Muscle layer of colon (tissue), 2 donors: ENCODE data around the gene DGKB.

Experiments
- H3K27ac ChIP-seq: one replicate; pipeline ENCODE4 v1.7.0; 2013; ENCODE audit warnings: low read depth, mild to moderate bottlenecking, low read length, moderate library complexity
- H3K27me3 ChIP-seq, 2 donors: one replicate each; pipeline ENCODE4 v1.7.0; 2013; ENCODE audit warnings: low read length in 2 of 2, mild to moderate bottlenecking in 2 of 2; ENCODE audit not compliant: insufficient read depth in 2 of 2, control insufficient read depth in 1 of 2
- H3K36me3 ChIP-seq: one replicate; pipeline ENCODE4 v1.7.0; 2013; ENCODE audit warnings: mild to moderate bottlenecking, low read length; ENCODE audit not compliant: insufficient read depth
- H3K4me1 ChIP-seq: one replicate; pipeline ENCODE4 v1.7.0; 2013; ENCODE audit warnings: mild to moderate bottlenecking, low read length; ENCODE audit not compliant: insufficient read depth
- H3K4me3 ChIP-seq, 2 donors: one replicate each; pipeline ENCODE4 v1.7.0; 2013; ENCODE audit warnings: low read length in 2 of 2, low read depth in 1 of 2, mild to moderate bottlenecking in 1 of 2, moderate library complexity in 1 of 2
- H3K9ac ChIP-seq: one replicate; pipeline ENCODE4 v1.7.0; 2013; ENCODE audit warnings: low read length
- H3K9me3 ChIP-seq: one replicate; pipeline ENCODE4 v1.7.0; 2013; ENCODE audit warnings: mild to moderate bottlenecking, low read length
- donor health status: abdominal sarcoma.
- donor health status: Adenocarcinoma of cecum.

DGKB gene

GRCh38 chr7:14717816-14718215 lies 184.7 kb downstream of the DGKB start:
- H3K27me3 ChIP-seq: no peaks in the 10 kb centered on the region
- H3K4me3 ChIP-seq: no peak overlapping the region
- H3K4me1 ChIP-seq: peaks cover 15% of the 10 kb centered on the region

GRCh38 chr7:14717169-14717568 lies 185.4 kb downstream of the DGKB start:
- Histone ChIP-seq H3K4me3 (no peak overlapping the region), H3K36me3 (no peaks in the 10 kb centered on the region), H3K27ac (no peak overlapping the region), H3K9ac (no peak overlapping the region), H3K9me3 (no peaks in the 10 kb centered on the region), H3K4me1 (peaks cover 15% of the 10 kb centered on the region), H3K27me3 (no peaks in the 10 kb centered on the region)

More at GRCh38 chr7:14717816-14718215, 184.7 kb downstream of the DGKB start:
- no peaks in the 10 kb centered on the region for H3K36me3 ChIP-seq
- no peak overlapping the region for H3K9ac ChIP-seq
- no peaks in the 10 kb centered on the region for H3K9me3 ChIP-seq
- H3K27ac ChIP-seq: no peak overlapping the region

- no peaks in the 10 kb centered on the region for H3K27me3 ChIP-seq
- H3K27ac ChIP-seq: no peak overlapping the region
- H3K9ac ChIP-seq: no peak overlapping the region
- peaks cover 5% of the 10 kb centered on the region for H3K4me1 ChIP-seq
- no peak overlapping the region for H3K4me3 ChIP-seq
- no peaks in the 10 kb centered on the region for H3K9me3 ChIP-seq
- no peaks in the 10 kb centered on the region for H3K36me3 ChIP-seq
Measured at GRCh38 chr7:14714161-14714728, 188.3 kb downstream of the DGKB start.

- H3K9me3 ChIP-seq: no peaks in the 10 kb centered on the region
- no peaks in the 10 kb centered on the region for H3K27me3 ChIP-seq
- H3K27ac ChIP-seq: no peak overlapping the region
- H3K36me3 ChIP-seq: no peaks in the 10 kb centered on the region
- no peak overlapping the region for H3K9ac ChIP-seq
- no peaks in the 10 kb centered on the region for H3K4me1 ChIP-seq
- no peak overlapping the region for H3K4me3 ChIP-seq
Measured at GRCh38 chr7:14698239-14698638, 204.3 kb downstream of the DGKB start.

- Histone ChIP-seq H3K9me3 (no peaks in the 10 kb centered on the region), H3K4me3 (no peak overlapping the region), H3K36me3 (no peaks in the 10 kb centered on the region), H3K27me3 (no peaks in the 10 kb centered on the region), H3K27ac (no peak overlapping the region), H3K4me1 (no peaks in the 10 kb centered on the region), H3K9ac (no peak overlapping the region)
Measured at GRCh38 chr7:14697684-14698083, 204.9 kb downstream of the DGKB start.

DNA sequence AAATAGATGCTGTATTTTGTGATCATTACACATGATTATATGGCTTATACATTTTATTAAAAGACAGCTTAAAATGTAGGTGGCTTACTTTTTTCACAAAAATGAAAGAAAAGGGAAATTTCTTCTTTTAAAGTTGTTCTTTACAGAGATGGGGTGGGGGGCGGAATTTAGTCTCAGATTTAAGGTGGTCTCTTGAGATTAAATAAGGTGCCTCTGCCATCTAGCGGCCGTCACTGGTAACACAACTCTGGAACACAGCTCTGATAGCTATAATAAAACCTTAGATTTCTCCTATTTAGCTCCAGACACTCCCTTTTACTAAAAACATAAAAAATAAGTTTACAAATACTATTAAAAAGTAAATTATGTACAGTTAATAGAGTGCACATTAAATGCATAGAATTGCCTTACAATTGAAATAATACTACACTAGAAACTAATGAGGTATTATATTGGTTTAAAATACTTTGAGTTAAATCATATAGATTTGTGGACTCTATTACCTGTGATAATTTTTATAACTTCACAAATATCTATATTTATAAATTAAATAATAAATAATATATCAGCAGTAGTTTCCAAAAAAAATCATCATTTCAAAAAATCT lies 210.9 kb downstream of the DGKB start:
- H3K9ac ChIP-seq: no peak overlapping the region
- H3K9me3 ChIP-seq: no peaks in the 10 kb centered on the region
- H3K27me3 ChIP-seq: no peaks in the 10 kb centered on the region
- no peak overlapping the region for H3K4me3 ChIP-seq
- H3K4me1 ChIP-seq: no peaks in the 10 kb centered on the region
- H3K36me3 ChIP-seq: no peaks in the 10 kb centered on the region
- H3K27ac ChIP-seq: no peak overlapping the region

- Histone ChIP-seq H3K36me3 (no peaks in the 10 kb centered on the region), H3K4me3 (no peak overlapping the region), H3K9ac (no peak overlapping the region), H3K9me3 (no peaks in the 10 kb centered on the region), H3K4me1 (no peaks in the 10 kb centered on the region), H3K27ac (no peak overlapping the region), H3K27me3 (no peaks in the 10 kb centered on the region)
Measured at GRCh38 chr7:14691034-14691433, 211.5 kb downstream of the DGKB start.

DNA sequence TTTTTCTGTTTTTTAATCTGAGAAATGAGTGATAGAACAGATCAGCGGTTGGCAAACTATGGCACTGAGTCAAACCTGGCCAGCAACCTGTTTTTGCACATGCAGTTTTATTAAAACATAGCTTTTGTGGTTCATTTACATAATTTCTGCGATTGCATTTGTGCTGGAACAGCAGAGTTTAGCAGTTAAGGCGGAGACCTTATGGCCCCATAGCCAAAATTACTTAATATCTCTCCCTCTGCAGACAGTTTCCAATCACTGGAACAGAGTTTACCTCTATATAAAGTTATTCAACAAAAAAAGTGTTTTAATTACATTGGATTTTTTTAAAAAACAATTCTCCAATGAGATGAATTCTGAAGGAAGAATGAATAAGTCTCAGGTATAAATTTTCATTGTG lies 212.1 kb downstream of the DGKB start:
- Histone ChIP-seq H3K4me1 (no peaks in the 10 kb centered on the region), H3K27ac (no peak overlapping the region), H3K9me3 (no peaks in the 10 kb centered on the region), H3K27me3 (no peaks in the 10 kb centered on the region), H3K36me3 (no peaks in the 10 kb centered on the region), H3K4me3 (no peak overlapping the region), H3K9ac (no peak overlapping the region)

GRCh38 chr7:14690075-14690474 lies 212.5 kb downstream of the DGKB start:
- no peaks in the 10 kb centered on the region for H3K4me1 ChIP-seq
- H3K9me3 ChIP-seq: no peaks in the 10 kb centered on the region
- H3K27me3 ChIP-seq: no peaks in the 10 kb centered on the region
- H3K36me3 ChIP-seq: no peaks in the 10 kb centered on the region
- no peak overlapping the region for H3K9ac ChIP-seq
- H3K4me3 ChIP-seq: no peak overlapping the region
- H3K27ac ChIP-seq: no peak overlapping the region

DNA sequence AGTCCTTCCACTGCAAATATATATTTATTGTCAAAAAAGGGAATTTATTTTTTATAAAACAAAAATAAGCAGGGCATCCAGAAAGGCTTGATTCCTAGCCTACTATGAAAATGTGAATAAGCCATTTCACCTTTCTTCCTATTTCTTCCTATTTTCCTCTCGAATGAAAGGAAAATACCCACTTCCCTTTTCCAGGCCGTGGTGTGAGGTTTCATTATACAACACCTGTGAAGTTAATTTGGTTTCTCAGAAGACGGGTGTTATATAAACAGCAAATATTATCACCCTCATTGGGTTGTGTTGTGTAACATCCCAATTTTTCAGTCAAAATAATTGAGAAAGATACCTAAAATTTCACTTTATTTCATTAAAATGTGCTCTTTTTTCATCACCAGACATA lies 214.3 kb downstream of the DGKB start:
- Histone ChIP-seq H3K36me3 (no peaks in the 10 kb centered on the region), H3K27ac (no peak overlapping the region), H3K9me3 (no peaks in the 10 kb centered on the region), H3K4me1 (no peaks in the 10 kb centered on the region), H3K27me3 (no peaks in the 10 kb centered on the region), H3K4me3 (no peak overlapping the region), H3K9ac (no peak overlapping the region)

- Histone ChIP-seq H3K27me3 (no peaks in the 10 kb centered on the region), H3K4me3 (no peak overlapping the region), H3K9ac (no peak overlapping the region), H3K36me3 (no peaks in the 10 kb centered on the region), H3K27ac (no peak overlapping the region), H3K9me3 (no peaks in the 10 kb centered on the region), H3K4me1 (no peaks in the 10 kb centered on the region)
Measured at GRCh38 chr7:14687777-14688176, 214.8 kb downstream of the DGKB start.

DNA sequence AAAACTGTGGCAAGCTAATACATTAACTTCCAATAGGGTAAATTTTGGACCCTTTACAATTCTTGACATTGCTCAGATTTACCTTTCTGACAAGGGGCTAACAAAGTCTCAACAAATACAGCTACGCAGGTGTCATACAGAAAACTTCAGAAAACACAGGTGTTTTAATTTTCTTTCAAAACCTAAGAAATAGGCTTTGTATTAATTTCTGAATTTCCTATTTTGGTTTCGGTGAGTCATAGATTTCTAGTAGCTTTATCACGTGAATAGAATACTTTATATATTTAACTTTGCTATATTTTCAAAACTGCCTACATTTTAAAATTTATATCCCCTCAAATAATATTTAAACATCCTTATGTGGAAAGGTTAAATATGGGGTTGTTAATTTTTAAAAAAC lies 215.3 kb downstream of the DGKB start:
- H3K27me3 ChIP-seq: no peaks in the 10 kb centered on the region
- H3K9me3 ChIP-seq: no peaks in the 10 kb centered on the region
- no peak overlapping the region for H3K9ac ChIP-seq
- H3K27ac ChIP-seq: no peak overlapping the region
- no peaks in the 10 kb centered on the region for H3K4me1 ChIP-seq
- H3K4me3 ChIP-seq: no peak overlapping the region
- no peaks in the 10 kb centered on the region for H3K36me3 ChIP-seq
